ENCODE results near the gene ENPP7.

Gene ENPP7

GRCh38 chr17:79740413-79740812 is 9.7 kb downstream of the ENPP7 start (continued):
- TF ChIP-seq ZNF223 (tag by site-specific recombination; IDR thresholded peaks at IDR 0.05): no peak

- ChIA-PET CTCF (interaction anchor here (0.6 to 2.9 kb wide), 33 partner anchors 9 to 695 kb away, joined by 3 to 31 read pairs (median 4); no protein-coding TSS in a partner anchor), POLR2A (interaction anchor here (1.0 to 1.4 kb wide), 3 partner anchors 10 to 52 kb away, joined by 3 to 4 read pairs (median 3); no protein-coding TSS in a partner anchor)
- Histone ChIP-seq H3K27ac (ENCODE audit: extremely low read depth, low read depth, low read length) (no peak overlapping the region), H3K9me3 (ENCODE audit: control insufficient read depth, insufficient read depth, low read depth, low read length) (no peaks in the 10 kb centered on the region), H3K4me1 (ENCODE audit: control insufficient read depth, insufficient read depth, low read length) (no peaks in the 10 kb centered on the region; the same call in 1 of the 2 replicates), H3K4me3 (ENCODE audit: low read depth, low read length) (peak overlapping the region; percentile 42), H3K36me3 (ENCODE audit: control insufficient read depth in 2 of 2, insufficient read depth in 1 of 2, low read length in 2 of 2) (no peaks in the 10 kb centered on the region)
- TF ChIP-seq ZNF621 (tag by site-specific recombination; IDR thresholded peaks at IDR 0.05): no peak
- TF ChIP-seq ZNF184 (tag by site-specific recombination; IDR thresholded peaks at IDR 0.05): no peak
- no peak for TF ChIP-seq ZNF423 (tag by site-specific recombination; IDR thresholded peaks at IDR 0.05)
- no peak for TF ChIP-seq PRDM10 (tag by site-specific recombination; IDR thresholded peaks at IDR 0.05)
- TF ChIP-seq OSR2 (tag by site-specific recombination; IDR thresholded peaks at IDR 0.05): no peak
- no peak for TF ChIP-seq OVOL3 (tag by site-specific recombination; IDR thresholded peaks at IDR 0.05)
- no peak for TF ChIP-seq ZNF76 (tag by site-specific recombination; IDR thresholded peaks at IDR 0.05; ENCODE audit: borderline replicate concordance, low read depth)
- TF ChIP-seq ZNF324 (tag by site-specific recombination; IDR thresholded peaks at IDR 0.05): no peak
- TF ChIP-seq ZNF335 (tag by site-specific recombination; conservative IDR thresholded peaks at IDR 0.05): no peak
- TF ChIP-seq ZEB2 (tag by site-specific recombination; IDR thresholded peaks at IDR 0.05): no peak
- TF ChIP-seq ZNF221 (tag by site-specific recombination; IDR thresholded peaks at IDR 0.05; ENCODE audit: borderline replicate concordance): no peak
- no peak for TF ChIP-seq ZNF266 (tag by site-specific recombination; IDR thresholded peaks at IDR 0.05; ENCODE audit: low read depth)
- no peak for TF ChIP-seq REPIN1 (tag by site-specific recombination; IDR thresholded peaks at IDR 0.05; ENCODE audit: low read depth)
- TF ChIP-seq ZNF473 (tag by site-specific recombination; IDR thresholded peaks at IDR 0.05): no peak
- no peak for TF ChIP-seq ZNF239 (tag by site-specific recombination; IDR thresholded peaks at IDR 0.05)
- TF ChIP-seq ZNF140 (tag by site-specific recombination; IDR thresholded peaks at IDR 0.05): no peak
- TF ChIP-seq AEBP2 (tag by site-specific recombination; IDR thresholded peaks at IDR 0.05; ENCODE audit: borderline replicate concordance): no peak
- no peak for TF ChIP-seq KLF17 (tag by site-specific recombination; IDR thresholded peaks at IDR 0.05)
- TF ChIP-seq ZNF398 (tag by site-specific recombination; IDR thresholded peaks at IDR 0.05): no peak
- no peak for TF ChIP-seq ZXDB (tag by site-specific recombination; IDR thresholded peaks at IDR 0.05)
Measured at GRCh38 chr17:79741401-79741750, 10.6 kb downstream of the ENPP7 start.

Data from HEK293 (cell line).